GM19023 (cell line): ENCODE measurements around the gene ZNF213.

Source experiments
- ATAC-seq: cut with Tn5 transposase; IDR thresholded peaks from one replicate; pipeline ENCODE4 v1.9.1; 2021; ENCODE audit warnings: mild to moderate bottlenecking, moderate library complexity; ENCODE audit not compliant: unreplicated experiment

Gene ZNF213, protein sequence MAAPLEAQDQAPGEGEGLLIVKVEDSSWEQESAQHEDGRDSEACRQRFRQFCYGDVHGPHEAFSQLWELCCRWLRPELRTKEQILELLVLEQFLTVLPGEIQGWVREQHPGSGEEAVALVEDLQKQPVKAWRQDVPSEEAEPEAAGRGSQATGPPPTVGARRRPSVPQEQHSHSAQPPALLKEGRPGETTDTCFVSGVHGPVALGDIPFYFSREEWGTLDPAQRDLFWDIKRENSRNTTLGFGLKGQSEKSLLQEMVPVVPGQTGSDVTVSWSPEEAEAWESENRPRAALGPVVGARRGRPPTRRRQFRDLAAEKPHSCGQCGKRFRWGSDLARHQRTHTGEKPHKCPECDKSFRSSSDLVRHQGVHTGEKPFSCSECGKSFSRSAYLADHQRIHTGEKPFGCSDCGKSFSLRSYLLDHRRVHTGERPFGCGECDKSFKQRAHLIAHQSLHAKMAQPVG

DNA sequence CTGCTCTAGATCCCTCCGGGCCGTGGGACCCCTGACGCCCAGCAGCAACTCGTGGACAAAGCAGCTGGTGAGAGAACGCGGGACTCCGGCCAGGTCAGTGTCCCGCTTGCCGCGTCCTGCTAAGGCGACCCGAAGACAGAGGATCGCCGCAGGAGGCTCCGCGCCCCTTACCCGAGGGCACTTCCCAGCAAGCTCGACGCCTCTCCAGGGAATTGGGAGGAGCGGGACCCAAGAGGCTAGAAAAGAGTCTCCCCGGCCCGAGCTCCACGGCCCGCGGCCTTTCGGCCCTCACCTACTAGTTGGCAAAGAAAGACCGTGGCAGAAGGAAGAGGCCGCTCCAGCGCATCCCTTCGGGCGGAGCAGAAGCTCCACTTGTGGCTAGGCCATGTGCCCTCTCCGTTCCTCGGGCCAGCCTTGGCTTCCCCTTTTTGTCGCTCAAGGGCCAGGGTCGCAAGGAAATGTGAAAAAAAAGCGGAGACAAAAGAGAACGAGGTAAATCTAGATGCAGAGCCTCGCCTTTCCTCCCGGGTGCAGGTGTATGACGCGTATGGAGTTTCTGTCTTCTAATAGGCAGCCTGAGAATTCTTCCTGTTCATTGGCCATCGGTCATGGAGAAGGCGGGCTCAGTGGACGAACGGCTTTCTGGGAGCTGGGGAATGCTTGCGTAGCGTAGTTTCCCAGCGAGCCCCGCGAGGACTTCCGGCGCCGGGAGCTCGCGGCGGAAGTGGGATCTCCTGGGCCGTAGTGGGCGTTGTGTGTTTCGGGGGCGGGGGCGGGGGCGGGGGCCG lies at the start of gene ZNF213:
Gene ZNF213, plus strand, starts transcription at position 692 of the 788 bp plus-strand sequence. CDS start 2,252 bp downstream, outside the sequence.
- ATAC-seq, result peak; percentile 87

DNA sequence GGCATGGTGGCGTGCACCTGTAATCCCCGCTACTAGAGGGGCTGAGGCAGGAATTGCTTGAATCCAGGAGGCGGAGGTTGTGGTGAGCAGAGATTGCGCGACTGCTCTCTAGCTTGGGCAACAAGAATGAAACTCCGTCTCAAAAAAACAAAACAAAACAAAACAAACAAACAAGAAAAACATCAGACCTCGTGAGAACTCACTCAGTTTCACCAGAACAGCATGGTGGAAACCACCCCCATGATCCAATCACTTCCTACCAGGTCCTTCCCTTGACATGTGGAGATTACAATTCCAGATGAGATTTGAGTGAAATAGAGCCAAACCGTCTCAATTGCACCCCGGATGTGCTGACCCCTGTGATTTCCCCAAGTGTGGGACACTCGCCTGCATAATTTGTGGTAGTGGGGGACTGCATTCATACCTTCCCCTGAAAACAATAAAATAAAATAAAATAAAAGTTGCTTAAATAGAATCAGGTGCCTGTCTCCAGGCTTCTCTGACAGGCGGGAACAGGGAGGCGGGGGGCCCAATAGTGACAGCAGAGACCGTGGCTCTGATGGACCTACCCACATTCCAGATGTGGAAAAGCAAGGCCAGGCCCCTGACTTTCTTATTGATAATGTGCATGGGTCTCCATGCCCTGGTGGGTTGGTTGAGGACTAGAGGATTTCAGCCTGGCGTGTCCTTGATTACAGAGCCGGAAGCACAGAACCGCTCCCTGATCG lies 48.8 kb upstream of the ZNF213 start:
- ATAC-seq, result no peak

DNA sequence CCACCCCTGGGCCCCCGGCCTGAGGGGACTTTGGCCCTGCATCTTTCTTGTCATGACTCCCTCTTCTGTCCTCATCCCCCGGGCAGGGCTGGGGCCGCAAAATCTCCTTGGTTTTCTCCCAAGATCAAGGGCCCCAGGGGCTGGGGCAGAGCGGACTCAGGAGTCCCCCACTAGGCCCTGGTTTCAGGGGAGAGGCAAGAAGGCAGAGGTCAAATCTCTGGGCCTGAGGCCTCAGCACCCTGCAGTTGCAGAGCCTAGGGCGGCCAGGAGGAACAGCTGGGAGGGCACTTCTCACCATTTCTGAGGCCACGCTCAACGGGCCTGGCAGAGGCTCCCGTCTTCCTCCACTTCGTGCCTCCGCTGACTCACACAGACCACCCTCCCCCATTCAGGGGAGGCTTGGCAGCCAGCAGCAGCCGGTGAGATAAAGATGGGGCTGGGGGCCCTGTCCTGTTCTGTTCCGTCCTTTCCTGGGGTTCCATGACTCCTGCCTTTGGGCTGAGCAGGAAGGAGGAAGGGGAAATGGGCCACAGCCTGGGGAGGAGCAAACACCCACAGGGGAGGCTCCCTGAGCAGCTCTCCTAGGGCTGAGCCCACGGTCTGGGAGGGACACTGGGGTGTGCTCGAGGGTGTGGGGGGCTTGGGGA lies 48.1 kb upstream of the ZNF213 start:
- no peak for ATAC-seq

DNA sequence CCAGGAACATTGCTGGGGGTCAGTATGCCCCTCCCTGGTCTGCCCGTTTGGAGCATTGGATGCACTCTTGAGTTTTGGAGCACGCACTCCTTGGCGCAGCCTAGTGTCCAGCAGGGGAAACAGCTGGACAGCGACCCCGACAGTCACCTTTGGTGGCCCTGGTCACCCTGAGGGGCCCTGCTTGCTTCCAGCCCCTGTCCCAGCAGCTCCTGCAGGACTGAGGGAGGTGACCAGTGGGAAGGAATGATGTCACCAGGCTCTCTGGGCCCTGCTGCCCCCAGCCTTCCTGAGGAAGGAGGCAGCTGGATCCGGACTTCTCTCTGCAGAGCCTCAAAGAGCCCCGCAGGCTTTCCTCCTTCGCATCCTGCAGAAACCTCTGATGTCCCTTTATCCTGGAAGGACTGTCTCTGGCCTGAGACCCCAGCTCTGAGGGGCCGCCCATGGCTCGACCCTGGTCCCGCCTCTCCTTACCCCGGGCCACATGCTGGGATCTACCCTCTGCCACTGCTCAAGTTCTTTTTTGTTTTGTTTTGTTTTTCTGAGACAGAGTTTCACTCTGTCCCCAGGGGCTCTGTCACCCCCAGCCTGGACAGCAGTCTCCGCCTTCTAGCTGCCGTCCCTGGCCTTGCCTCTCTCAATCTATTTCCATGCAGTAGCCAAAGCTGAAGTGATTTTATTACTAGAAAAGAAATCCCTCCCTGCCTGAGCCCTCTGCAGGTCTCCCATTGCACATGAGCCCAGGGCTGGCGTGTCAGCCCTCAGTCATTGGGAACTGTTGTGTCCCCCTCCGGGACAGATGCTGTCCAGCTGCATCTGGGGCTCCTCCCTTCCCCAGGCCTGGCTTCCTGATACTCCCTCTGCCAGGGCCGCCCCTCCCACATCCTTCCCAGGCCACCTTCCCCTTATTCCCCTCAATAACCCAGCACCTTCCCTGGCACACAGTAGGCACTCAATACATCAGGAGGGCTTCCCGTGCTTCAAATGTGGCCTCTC lies 47.3 kb upstream of the ZNF213 start:
- ATAC-seq, result no peak

DNA sequence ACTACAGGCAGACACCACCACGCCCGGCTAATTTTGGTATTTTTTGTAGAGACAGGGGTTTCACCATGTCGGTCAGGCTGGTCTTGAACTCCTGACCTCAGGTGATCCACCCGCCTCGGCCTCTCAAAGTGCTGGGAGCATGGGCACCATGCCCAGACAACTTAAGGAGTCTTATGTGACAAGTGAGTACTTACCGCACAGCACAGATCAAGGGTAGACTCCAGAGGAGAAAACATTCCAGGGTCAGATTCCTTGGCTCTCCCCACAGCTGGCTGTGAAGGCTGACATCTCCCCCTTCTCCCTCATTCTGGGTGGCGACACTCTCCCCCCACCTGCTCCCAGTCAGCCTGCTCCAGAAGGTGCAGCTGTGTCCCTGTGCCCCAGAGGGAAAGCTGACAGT lies 46.4 kb upstream of the ZNF213 start:
- no peak for ATAC-seq

DNA sequence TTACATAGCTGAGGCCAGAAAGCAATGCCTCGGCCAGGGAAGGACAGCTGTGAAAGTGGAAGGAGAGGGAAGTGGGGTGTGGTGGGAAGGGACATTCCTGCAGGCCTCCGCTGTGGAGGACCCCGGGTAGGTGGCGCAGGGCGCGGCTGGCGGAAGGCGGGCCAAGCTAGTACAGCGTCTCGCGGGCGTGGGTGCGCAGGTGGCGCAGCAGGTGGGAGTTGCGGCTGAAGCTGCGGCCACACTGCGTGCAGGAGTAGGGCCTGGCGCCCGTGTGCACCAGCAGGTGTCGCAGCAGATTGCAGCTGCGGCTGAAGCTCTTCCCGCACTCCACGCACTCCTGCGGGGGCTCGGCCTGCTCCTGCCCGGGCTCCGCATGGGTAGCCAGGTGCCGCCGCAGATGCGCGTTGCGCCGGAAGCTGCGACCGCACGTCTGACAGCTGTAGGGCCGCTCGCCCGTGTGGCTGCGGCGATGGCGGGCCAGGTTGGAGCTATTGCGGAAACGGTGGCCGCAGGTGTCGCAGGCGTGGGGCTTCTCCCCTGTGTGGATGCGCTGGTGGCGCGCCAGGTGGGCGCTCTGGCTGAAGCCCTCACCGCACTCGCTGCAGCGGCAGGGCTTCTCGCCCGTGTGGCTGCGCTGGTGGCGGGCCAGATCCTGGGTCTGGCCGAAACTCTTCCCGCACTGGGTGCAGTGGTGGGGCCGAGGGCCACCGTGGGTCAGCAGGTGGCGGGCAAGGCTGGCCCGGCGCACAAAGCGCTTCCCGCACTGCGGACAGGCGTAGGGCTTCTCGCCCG lies 45.7 kb upstream of the ZNF213 start:
- ATAC-seq, result no peak

DNA sequence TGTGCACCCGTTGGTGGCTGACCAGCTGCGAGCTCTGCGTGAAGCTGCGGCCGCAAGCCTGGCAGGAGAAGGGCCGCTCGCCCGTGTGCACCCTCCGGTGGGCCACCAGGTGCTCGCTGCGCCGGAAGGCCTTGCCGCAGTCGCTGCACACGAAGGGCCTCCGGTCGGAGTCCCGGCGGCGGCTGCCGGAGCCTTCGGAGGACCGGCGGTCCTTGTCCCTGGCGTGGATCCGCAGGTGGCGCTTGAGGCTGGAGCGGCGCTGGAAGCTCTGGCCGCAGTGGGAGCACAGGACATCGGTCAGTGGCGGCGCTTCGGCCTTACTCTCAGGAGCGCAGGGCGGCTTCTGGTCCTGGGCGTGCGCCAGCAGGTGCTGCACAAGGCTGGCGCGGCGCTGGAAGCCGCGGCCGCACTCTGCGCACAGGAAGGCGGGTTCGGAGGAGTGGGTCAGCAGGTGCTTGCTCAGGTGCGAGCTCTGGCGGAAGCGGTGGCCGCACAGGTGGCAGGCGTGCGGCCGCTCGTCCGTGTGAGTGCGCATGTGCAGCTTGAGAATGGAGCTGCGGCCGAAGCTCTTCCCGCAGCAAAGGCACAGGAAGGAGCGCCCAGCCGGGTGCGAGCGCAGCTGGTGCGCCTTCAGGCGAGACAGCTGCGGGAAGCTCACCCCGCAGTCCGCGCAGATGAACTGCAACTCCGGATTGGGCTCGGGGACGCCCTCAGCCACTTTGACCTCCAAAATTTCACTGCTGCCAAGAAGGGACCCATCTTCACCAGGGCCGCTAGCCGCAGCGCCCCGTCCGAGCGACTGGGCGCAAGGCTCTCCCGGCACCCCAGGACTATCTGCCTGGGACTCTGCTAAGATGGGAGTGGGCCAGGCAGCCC lies 44.9 kb upstream of the ZNF213 start:
- no peak for ATAC-seq

DNA sequence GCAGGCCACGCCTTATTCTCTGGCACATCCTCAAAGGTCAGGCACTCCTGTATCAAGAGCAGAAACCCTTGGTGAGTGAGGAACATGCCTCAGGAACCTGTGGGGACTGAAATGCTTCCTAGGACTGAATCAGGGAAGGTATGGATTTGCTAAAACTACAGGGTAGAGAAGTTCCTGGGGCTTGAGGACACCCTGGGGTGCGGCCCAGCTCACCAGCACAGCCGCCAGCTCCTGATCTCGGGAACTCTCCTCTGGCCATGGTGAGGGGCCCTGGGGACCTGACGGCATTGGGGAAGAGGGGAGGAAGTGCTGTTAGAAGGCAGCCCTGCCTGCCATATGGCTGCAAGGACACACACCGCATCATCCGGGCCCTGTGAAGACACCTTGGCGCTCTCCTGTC lies 43.3 kb upstream of the ZNF213 start:
- no peak for ATAC-seq

DNA sequence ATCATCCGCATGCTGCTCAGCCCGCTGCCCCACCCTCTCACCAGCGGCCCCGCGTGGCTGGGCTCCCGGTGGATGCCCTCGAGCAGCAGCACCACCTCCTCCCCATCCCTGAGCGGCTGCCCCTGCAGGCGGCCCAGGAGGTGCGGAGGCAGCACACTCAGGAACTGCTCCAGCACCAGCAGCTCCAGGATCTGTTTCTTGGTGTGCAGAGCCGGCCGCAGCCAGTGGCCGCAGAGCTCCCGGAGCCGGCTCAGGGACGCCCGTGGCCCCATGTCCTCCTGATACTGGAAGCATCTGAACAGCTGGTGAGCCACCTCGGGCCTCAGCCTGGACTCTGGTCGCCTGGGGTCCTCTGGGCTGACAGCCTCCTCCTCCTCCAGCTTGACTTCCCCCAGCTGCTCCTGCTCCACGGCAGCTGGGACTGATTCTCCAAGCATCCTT lies 42.3 kb upstream of the ZNF213 start:
- no peak for ATAC-seq

DNA sequence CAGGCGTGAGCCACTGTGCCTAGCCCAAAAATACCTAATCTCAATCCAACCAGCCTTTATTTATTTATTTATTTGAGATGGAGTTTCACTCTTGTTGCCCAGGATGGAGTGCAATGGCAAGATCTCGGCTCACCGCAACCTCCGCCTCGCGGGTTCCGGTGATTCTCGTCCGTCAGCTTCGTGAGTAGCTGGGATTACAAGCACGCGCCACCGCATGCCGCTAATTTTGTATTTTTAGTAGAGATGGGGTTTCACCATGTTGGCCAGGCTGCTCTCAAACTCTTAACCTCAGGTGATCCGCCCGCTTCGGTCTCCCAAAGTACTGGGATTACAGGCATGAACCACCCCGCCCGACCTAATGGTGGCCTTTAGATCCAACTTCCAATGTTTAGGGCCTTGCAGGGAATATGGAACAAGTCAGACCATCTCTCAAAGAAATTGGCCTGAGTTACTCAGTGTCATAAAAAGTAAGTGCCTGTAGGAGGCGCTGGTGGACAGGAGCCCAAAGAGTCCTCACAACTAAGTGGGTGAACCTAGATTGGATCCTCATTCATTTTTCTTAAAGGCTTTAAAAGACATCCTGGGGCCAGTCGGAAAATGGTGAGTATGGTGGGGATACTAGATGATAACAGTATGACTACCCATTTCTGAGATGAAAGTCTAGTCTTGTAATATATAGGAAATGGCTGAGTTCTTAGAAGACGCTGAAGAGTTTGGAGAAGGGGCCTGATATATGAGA lies 40.4 kb upstream of the ZNF213 start:
- ATAC-seq, result no peak

DNA sequence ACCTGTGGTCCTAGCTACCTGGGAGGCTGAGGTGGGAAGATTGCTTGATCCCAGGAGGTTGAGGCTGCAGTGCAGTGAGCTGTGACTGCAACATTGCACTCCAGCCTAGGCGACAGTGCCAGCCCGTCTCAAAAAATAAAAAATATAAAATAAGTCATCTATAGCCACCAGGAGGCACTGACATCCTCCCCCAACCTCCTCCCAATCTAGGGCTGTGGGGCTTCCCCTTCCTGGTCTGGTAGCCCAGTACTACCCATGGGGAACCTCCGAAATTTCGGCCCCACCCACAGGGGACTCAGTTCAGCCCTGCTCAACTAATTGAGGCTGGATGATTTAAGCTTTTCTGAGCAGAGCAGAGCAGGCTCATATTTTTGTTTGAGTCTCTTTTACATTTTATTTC lies 39.0 kb upstream of the ZNF213 start:
- ATAC-seq, result peak; percentile 63

DNA sequence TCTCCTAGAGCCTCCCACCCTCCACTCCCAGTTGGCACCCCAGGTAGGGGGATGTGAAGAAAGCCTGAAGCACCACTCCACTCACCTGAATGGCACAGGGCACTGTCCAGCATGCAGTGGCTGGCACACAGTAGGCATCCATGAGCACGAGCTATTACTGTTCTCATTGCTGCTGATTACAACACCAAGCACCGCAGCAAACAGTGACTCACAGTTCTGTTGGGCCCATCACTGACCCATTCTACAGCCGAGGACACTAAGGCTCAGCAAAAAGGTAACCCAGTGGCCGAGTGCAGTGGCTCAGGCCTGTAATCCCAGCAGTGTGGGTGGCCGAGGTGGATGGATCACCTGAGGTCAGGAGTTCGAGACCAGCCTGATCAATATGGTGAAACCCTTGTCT lies 38.5 kb upstream of the ZNF213 start:
- no peak for ATAC-seq

DNA sequence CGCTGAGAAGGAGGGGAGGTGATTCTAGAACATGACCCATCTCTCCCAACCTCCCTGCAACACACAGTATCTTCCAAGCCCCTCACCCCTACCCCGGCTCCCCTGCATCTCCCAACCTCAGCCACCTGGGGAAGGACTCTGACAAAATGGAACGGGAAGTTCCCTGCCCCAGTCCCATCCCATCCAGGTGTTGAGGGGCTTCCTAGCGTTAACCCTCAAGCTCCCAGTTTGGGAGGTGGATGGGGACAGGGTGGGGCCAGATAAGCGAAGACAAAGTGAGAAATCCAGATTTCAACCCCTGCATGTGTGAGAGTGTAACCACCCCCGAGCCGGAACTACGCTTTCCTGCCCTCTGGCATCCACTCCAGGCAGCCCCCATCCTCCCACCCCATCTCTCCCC lies 37.6 kb upstream of the ZNF213 start:
- no peak for ATAC-seq

DNA sequence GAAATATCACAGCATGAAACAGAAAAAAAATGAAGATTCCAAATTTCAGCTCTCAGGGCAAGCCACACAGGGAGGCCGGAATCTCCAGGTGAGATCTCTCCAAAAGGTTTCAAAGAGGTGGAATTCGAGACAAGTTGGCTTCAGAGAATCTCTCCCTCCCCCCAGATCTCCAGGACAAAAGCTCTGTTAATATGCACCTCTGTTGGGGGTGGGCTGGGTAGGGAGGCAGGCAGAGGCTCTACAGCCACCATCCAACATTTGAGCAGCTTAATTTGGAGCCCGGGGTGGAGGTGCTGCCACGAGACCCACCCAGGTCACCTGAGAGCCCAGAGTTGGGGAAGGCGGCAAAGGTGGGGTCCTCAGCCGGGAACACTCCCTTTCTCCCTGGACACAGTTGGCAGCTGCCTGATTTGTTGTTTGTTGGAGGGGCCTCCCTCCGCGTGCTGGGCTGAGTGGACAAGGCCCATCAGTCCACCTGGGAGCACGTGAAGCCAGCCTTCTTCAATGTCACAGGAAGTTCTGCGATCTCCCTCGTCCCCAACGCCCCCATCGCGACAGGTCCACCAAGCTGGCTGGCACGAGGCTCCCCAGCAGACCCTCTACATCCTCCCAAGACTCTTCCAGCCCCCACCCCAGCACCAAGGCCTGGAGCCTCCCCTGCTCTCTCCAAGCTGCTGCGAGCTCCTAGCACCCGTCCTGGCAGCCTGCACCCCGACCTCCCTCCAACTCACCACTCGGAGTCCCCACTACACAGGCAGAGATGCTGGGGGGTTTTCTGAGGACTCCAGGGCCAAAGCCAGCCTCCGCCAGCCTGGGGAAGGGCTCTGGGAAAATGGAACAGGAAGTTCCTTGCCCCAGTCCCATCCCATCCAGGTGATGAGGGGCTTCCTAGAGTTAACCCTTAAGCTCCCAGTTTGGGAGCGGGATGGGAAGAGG lies 36.1 kb upstream of the ZNF213 start, which contains the start of gene ZSCAN10:
Gene ZSCAN10, minus strand, starts transcription at position 836 of the 936 bp plus-strand sequence. CDS start 6,357 bp downstream, outside the sequence.
- ATAC-seq, result no peak

DNA sequence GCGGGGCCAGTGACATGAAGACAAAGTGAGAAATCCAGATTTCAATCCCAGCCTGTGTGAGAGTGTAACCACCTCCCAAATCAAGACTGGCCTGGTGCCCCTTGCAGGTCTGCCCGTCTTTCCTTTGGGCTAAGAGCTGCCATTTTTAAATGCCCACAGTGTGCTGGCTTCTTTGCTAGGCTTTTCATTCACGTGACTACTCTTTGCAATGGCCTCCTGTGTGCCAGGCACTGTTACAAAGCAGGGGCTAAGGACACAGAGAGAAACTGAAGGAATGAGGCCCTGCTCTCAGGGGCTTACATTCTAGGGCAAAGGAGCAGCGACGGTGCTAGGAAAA lies 35.5 kb upstream of the ZNF213 start:
- no peak for ATAC-seq
